Coronary artery (tissue), 2 donors: ENCODE measurements around the gene PLSCR1.
"Not testable (repeated sequence)": the region's sequence is repeated elsewhere in the genome, so short reads cannot be mapped to it uniquely, and the experiment has no call there.

ENCODE experiments used
- DNase-seq: peaks from one replicate; pipeline ENCODE4 v3.0.0-alpha.2; 2017; ENCODE audit warnings: low spot score
- H3K27ac ChIP-seq, 2 donors: fragments of 200-600 bp; sonication (generic); one replicate each; pipeline ENCODE4 v1.5.1; 2016 to 2019
- H3K4me3 ChIP-seq: fragments of 200-600 bp; sonication (generic); 2 replicates; pipeline ENCODE4 v1.5.1; 2016; ENCODE audit warnings: mild to moderate bottlenecking, moderate library complexity
- CTCF ChIP-seq: fragments of 200-600 bp; sonication (generic); IDR thresholded peaks from one replicate; pipeline ENCODE4 v1.5.1; 2019; ENCODE audit warnings: antibody characterized with exemption

Gene PLSCR1

GRCh38 chr3:146504498-146505197 lies 39.8 kb downstream of the PLSCR1 start:
- no peak for TF ChIP-seq CTCF
- H3K27ac ChIP-seq: no peak overlapping the region
- no peak overlapping the region for H3K4me3 ChIP-seq
- DNase-seq: no peak

- DNase-seq: no peak
- TF ChIP-seq CTCF: no peak
- Histone ChIP-seq H3K4me3 (no peak overlapping the region), H3K27ac (no peak overlapping the region)
Observed at GRCh38 chr3:146503461-146504202, 40.8 kb downstream of the PLSCR1 start.

- no peak for DNase-seq
- H3K27ac ChIP-seq: no peak overlapping the region
- H3K4me3 ChIP-seq: no peak overlapping the region
- TF ChIP-seq CTCF: no peak
Observed at GRCh38 chr3:146502887-146503460, 41.4 kb downstream of the PLSCR1 start.

GRCh38 chr3:146501752-146502151 lies 42.7 kb downstream of the PLSCR1 start:
- DNase-seq: no peak
- no peak overlapping the region for H3K4me3 ChIP-seq
- TF ChIP-seq CTCF: no peak
- H3K27ac ChIP-seq: no peak overlapping the region

- DNase-seq: no peak
- no peak overlapping the region for H3K27ac ChIP-seq
- H3K4me3 ChIP-seq: no peak overlapping the region
- no peak for TF ChIP-seq CTCF
Observed at GRCh38 chr3:146499701-146500100, 44.7 kb downstream of the PLSCR1 start.

GRCh38 chr3:146498002-146498736 lies 46.2 kb downstream of the PLSCR1 start:
- Histone ChIP-seq H3K4me3 (no peak overlapping the region), H3K27ac (no peak overlapping the region)
- no peak for TF ChIP-seq CTCF
- DNase-seq: no peak

- not testable (repeated sequence) for H3K4me3 ChIP-seq, H3K27ac ChIP-seq, DNase-seq
Observed at GRCh38 chr3:146497145-146497843, 47.1 kb downstream of the PLSCR1 start.
